CD4-positive, alpha-beta memory T cell (primary cell): Measurements from ENCODE around the gene LIPK. TPM values are rescaled to one million over a fixed set of nuclear protein-coding genes. Genes with fewer than 3 reads are reported as not detected.

Experiments
- CTCF ChIA-PET: fragments of 350-600 bp; sonication (Branson Sonifier 250); formaldehyde crosslinking; loops from one replicate; lab custom pipeline; 2021; ENCODE audit warnings: inconsistent platforms; ENCODE audit not compliant: partially characterized antibody; lab: Charles Lee
- POLR2A ChIA-PET: fragments of 350-600 bp; sonication (Branson Sonifier 250); formaldehyde crosslinking; loops from one replicate; lab custom pipeline; 2021; ENCODE audit not compliant: partially characterized antibody; lab: Charles Lee
- DNase-seq, 5 donors: peaks; one replicate each; pipeline versions ENCODE4 v3.0.0 to v3.0.0-alpha.2; 2020 to 2022; ENCODE audit warnings: mixed read lengths in 1 of 5
- H3K27ac ChIP-seq: one replicate; pipeline ENCODE4 v1.7.0; 2013; ENCODE audit warnings: low read depth, low read length
- H3K27me3 ChIP-seq: 2 replicates; pipeline ENCODE4 v1.7.0; 2013; ENCODE audit warnings: mild to moderate bottlenecking, low read length, moderate library complexity; ENCODE audit not compliant: insufficient read depth
- H3K36me3 ChIP-seq: 2 replicates; pipeline ENCODE4 v1.7.0; 2013; ENCODE audit warnings: mild to moderate bottlenecking, low read length, moderate library complexity; ENCODE audit not compliant: insufficient read depth
- H3K4me1 ChIP-seq: 2 replicates; pipeline ENCODE4 v1.7.0; 2013; ENCODE audit warnings: mild to moderate bottlenecking, low read length, moderate library complexity; ENCODE audit not compliant: insufficient read depth
- H3K4me3 ChIP-seq, 2 donors: one replicate each; pipeline ENCODE4 v1.7.0; 2013; ENCODE audit warnings: low read length in 2 of 2, mild to moderate bottlenecking in 1 of 2
- H3K9me3 ChIP-seq, 2 donors: one replicate each; pipeline ENCODE4 v1.7.0; 2013; ENCODE audit warnings: low read length in 2 of 2, control low read depth in 1 of 2; ENCODE audit not compliant: control insufficient read depth in 1 of 2
- H3K27ac Mint-ChIP-seq, 7 donors: one replicate each; pipeline ENCODE4 v1.8.0; 2020 to 2021; ENCODE audit warnings: mixed read lengths in 7 of 7, mild to moderate bottlenecking in 6 of 7, inconsistent platforms in 3 of 7, moderate library complexity in 3 of 7
- H3K27me3 Mint-ChIP-seq, 2 donors: one replicate each; pipeline ENCODE4 v1.8.0; 2020 to 2021; ENCODE audit warnings: mixed read lengths in 2 of 2
- H3K36me3 Mint-ChIP-seq, 2 donors: one replicate each; pipeline ENCODE4 v1.8.0; 2020 to 2021; ENCODE audit warnings: mixed read lengths in 2 of 2, inconsistent platforms in 1 of 2, mild to moderate bottlenecking in 1 of 2
- H3K4me1 Mint-ChIP-seq, 4 donors: one replicate each; pipeline ENCODE4 v1.8.0; 2020 to 2021; ENCODE audit warnings: mixed read lengths in 4 of 4, mild to moderate bottlenecking in 1 of 4
- H3K4me3 Mint-ChIP-seq, 8 donors: one replicate each; pipeline ENCODE4 v1.8.0; 2020 to 2021; ENCODE audit warnings: mixed read lengths in 8 of 8, mild to moderate bottlenecking in 7 of 8, moderate library complexity in 6 of 8, inconsistent platforms in 3 of 8
- H3K9me3 Mint-ChIP-seq, 8 donors: one replicate each; pipeline ENCODE4 v1.8.0; 2020 to 2021; ENCODE audit warnings: mixed read lengths in 8 of 8, mild to moderate bottlenecking in 5 of 8, inconsistent platforms in 3 of 8, moderate library complexity in 1 of 8
- intact Hi-C: fragments of 100-400 bp; cut with micrococcal nuclease; formaldehyde crosslinking; loops from one replicate; pipeline ENCODE4 v1.15.1; 2023
- polyA plus RNA-seq, 2 donors: library from polyadenylated mRNA; unstranded; fragments of 300-500 nt; fragmentation: Illumina TruSeq; gene quantifications; one replicate each; pipeline ENCODE4 v1.2.3, GENCODE V29; 2021
- total RNA-seq, 2 experiments: library from RNA; stranded (reverse); gene quantifications; one replicate each; pipeline ENCODE4 v1.2.3, GENCODE V29; 2021

LIPK gene
- total and polyA plus RNA-seq, 4 experiments from 2014 or later: not detected

DNA sequence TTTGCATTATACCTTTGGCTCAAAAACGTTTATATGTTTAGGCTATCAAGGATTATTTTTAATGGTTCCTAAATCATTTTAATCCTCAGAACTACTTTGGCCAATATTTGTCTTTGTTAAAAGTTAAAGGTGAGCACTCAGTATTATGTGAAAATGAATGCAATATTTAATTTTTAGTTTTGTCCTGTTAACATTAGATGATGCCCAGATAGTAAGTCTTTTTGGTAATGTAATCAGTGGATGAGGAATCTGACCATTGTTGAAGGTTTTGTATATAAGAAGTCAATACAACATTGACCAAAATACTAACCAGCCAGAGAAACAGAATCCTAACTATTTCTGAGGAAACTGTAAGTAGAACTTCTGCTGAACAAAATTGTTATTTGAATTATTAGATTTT is 41.9 kb upstream of the LIPK start, which contains the start of gene LIPF:
Gene LIPF (plus strand): TSS at position 301 of the 400 bp plus-strand sequence. CDS start 2,856 bp downstream, outside the sequence.
- Histone ChIP-seq H3K4me3 (no peak within 1 kb of the TSS), H3K9me3 (no peaks in the 10 kb centered on the region), H3K36me3 (no peaks in the 10 kb centered on the region), H3K27ac (no peak within 1 kb of the TSS), H3K4me1 (no peaks in the 10 kb centered on the region), H3K27me3 (no peaks in the 10 kb centered on the region)
- no peak within 1 kb of the TSS for H3K4me3 Mint-ChIP-seq
- H3K36me3 Mint-ChIP-seq: no peaks in the 10 kb centered on the region
- DNase-seq: no peak
- intact Hi-C loops: no loop called here
- H3K4me1 Mint-ChIP-seq: no peaks in the 10 kb centered on the region
- peaks cover 0 to 4% (median 0%) of the 10 kb centered on the region in 8 donors for H3K9me3 Mint-ChIP-seq
- peaks cover 0 to 1% of the 10 kb centered on the region in 2 donors for H3K27me3 Mint-ChIP-seq
- POLR2A ChIA-PET: no interaction called here
- H3K27ac Mint-ChIP-seq: no peak within 1 kb of the TSS
- CTCF ChIA-PET: no interaction called here

DNA sequence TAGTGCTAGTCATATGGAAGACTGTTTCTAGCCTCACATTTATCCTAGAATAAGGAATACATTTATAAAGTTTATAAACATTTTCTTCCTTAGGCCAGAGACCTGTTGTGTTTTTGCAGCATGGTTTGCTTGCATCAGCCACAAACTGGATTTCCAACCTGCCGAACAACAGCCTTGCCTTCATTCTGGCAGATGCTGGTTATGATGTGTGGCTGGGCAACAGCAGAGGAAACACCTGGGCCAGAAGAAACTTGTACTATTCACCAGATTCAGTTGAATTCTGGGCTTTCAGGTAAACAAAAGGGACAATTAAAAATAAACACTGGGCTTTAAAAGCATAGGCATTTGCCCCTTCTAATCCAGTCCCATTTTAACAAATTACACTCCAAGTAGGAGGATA is 37.6 kb upstream of the LIPK start:
- H3K36me3 Mint-ChIP-seq: no peaks in the 10 kb centered on the region
- H3K4me1 Mint-ChIP-seq: peaks cover 0 to 5% (median 2%) of the 10 kb centered on the region in 4 donors
- H3K4me1 ChIP-seq: no peaks in the 10 kb centered on the region
- H3K27ac ChIP-seq: no peak overlapping the region
- H3K27me3 Mint-ChIP-seq: peaks cover 0 to 1% of the 10 kb centered on the region in 2 donors
- H3K4me3 Mint-ChIP-seq: no peak overlapping the region
- intact Hi-C loops: no loop called here
- no peak overlapping the region for H3K4me3 ChIP-seq
- no peak for DNase-seq
- H3K9me3 Mint-ChIP-seq: no peaks in the 10 kb centered on the region
- no peaks in the 10 kb centered on the region for H3K36me3 ChIP-seq
- CTCF ChIA-PET: no interaction called here
- no peak overlapping the region for H3K27ac Mint-ChIP-seq
- no peaks in the 10 kb centered on the region for H3K9me3 ChIP-seq
- POLR2A ChIA-PET: no interaction called here
- H3K27me3 ChIP-seq: no peaks in the 10 kb centered on the region

DNA sequence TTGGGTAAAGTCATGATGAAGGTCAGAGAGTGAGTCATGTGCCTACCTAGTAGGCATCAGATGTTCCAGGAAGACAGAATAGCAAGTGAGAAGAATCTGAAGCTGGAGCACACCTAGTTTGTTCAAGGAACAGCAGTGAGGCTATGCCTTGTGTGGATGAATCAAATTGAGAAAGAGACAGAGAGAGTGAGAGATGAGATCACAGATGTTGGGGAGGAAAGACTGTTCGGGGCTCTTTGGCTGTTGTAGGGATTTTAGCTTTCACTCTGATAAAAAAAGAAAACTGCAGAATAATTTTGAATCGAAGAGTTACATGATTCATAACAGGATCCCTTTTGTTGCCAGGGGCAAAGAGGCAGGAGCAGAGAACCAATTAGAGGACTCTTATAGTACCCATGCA is 35.6 kb upstream of the LIPK start:
- no peak overlapping the region for H3K27ac Mint-ChIP-seq
- intact Hi-C loops: no loop called here
- POLR2A ChIA-PET: no interaction called here
- no peaks in the 10 kb centered on the region for H3K9me3 ChIP-seq
- DNase-seq: no peak
- no peaks in the 10 kb centered on the region for H3K27me3 ChIP-seq
- H3K27me3 Mint-ChIP-seq: peaks cover 0 to 1% of the 10 kb centered on the region in 2 donors
- no peak overlapping the region for H3K27ac ChIP-seq
- H3K4me1 ChIP-seq: no peaks in the 10 kb centered on the region
- H3K4me3 Mint-ChIP-seq: no peak overlapping the region
- CTCF ChIA-PET: no interaction called here
- H3K4me3 ChIP-seq: no peak overlapping the region
- H3K36me3 ChIP-seq: no peaks in the 10 kb centered on the region
- no peaks in the 10 kb centered on the region for H3K9me3 Mint-ChIP-seq
- H3K4me1 Mint-ChIP-seq: peaks cover 0 to 5% (median 2%) of the 10 kb centered on the region in 4 donors
- H3K36me3 Mint-ChIP-seq: no peaks in the 10 kb centered on the region

DNA sequence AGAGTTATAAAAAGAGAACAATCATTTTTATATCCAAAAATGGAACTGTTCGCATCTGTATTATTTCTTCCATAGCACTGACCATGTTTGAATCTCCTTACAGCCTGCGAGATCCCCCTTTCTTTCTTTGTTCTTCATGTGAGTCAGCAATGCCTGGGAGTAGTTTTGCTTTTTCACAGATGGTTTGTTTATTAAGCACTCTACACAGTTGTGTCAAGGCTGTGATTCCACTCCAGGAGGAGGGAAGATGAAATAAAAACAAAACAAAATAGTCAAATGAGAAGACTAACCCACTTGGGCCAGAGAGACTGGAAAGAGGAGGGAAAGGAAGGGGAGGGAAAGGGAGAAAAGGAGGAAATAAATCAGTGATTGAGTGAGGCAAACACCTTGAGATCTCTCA is 34.0 kb upstream of the LIPK start:
- no peak for DNase-seq
- no peaks in the 10 kb centered on the region for H3K36me3 ChIP-seq
- H3K4me3 Mint-ChIP-seq: no peak overlapping the region
- intact Hi-C loops: no loop called here
- no peaks in the 10 kb centered on the region for H3K36me3 Mint-ChIP-seq
- H3K27me3 ChIP-seq: no peaks in the 10 kb centered on the region
- H3K27ac ChIP-seq: no peak overlapping the region
- H3K27me3 Mint-ChIP-seq: peaks cover under 1 to 1% of the 10 kb centered on the region in 2 donors
- H3K9me3 Mint-ChIP-seq: no peaks in the 10 kb centered on the region
- POLR2A ChIA-PET: no interaction called here
- CTCF ChIA-PET: no interaction called here
- no peak overlapping the region for H3K27ac Mint-ChIP-seq
- peaks cover 0 to 5% (median 2%) of the 10 kb centered on the region in 4 donors for H3K4me1 Mint-ChIP-seq
- no peak overlapping the region for H3K4me3 ChIP-seq
- H3K9me3 ChIP-seq: no peaks in the 10 kb centered on the region
- no peaks in the 10 kb centered on the region for H3K4me1 ChIP-seq

DNA sequence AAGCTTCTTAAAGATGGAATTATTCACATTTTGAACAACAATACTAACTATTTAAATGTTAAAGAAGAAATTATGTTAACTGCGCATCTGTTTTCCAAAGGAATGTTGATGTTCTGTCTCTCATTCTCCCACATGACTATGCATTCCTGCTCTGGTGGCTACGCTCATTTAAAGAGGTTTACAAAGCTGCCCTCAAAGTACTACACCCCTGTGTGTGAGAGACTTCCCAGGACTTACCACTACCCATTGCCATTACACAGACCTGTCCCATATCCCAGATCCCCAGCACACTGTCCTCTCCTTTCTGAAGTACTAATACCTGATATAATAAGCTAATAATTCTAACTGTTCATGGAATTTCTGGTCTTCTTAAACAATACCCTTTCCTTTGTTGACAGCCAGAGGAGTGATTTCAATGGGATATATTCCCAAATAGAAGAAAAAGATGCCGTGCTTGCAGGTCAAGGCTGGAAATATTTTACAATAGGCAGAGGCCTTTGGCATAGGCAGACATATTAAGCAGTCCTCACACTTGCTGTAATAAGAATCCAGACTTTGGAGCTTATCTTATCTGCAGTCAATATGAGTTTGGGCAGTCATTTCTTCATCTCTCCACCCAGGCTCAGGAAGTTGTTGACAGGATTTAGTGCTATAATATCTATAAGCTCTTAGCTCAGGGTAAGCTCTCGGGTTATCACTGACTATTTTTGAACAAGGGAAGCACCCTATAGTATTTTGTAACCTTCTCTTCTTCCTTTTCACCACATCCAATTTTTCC is 29.6 kb upstream of the LIPK start:
- DNase-seq: no peak
- Mint-ChIP-seq H3K27ac (no peak overlapping the region), H3K4me1 (no peaks in the 10 kb centered on the region), H3K4me3 (no peak overlapping the region), H3K9me3 (no peaks in the 10 kb centered on the region), H3K36me3 (no peaks in the 10 kb centered on the region), H3K27me3 (peaks cover 4 to 6% of the 10 kb centered on the region in 2 donors)
- Histone ChIP-seq H3K36me3 (no peaks in the 10 kb centered on the region), H3K9me3 (no peaks in the 10 kb centered on the region), H3K4me3 (no peak overlapping the region), H3K4me1 (no peaks in the 10 kb centered on the region), H3K27me3 (no peaks in the 10 kb centered on the region), H3K27ac (no peak overlapping the region)
- intact Hi-C loops: no loop called here
- POLR2A ChIA-PET: no interaction called here
- CTCF ChIA-PET: interaction anchor here (0.8 to 1.2 kb wide), 2 partner anchors 13 to 133 kb away, joined by 3 read pairs; no protein-coding TSS in a partner anchor

DNA sequence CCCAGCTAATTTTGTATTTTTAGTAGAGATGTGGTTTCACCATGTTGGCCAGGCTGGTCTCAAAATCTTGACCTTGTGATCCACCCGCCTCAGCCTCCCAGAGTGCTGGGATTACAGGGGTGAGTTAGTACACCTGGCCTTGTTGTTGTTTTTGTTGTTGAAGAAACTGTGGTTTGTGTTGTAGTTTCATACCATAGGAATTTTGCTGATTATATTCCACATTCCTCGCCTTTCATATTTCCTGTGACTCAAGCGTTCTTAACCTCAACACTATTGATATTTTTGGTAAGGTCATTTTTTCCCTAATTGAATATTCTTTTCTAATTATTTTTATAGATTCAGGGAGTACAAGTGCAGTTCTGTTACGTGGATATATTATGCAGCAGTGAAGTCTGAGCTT is 25.1 kb upstream of the LIPK start:
- Histone ChIP-seq H3K4me3 (no peak overlapping the region), H3K27me3 (no peaks in the 10 kb centered on the region), H3K36me3 (no peaks in the 10 kb centered on the region), H3K4me1 (no peaks in the 10 kb centered on the region), H3K27ac (no peak overlapping the region), H3K9me3 (no peaks in the 10 kb centered on the region)
- CTCF ChIA-PET: no interaction called here
- H3K4me1 Mint-ChIP-seq: no peaks in the 10 kb centered on the region
- H3K9me3 Mint-ChIP-seq: no peaks in the 10 kb centered on the region
- H3K36me3 Mint-ChIP-seq: no peaks in the 10 kb centered on the region
- no peak overlapping the region for H3K27ac Mint-ChIP-seq
- POLR2A ChIA-PET: no interaction called here
- H3K27me3 Mint-ChIP-seq: peaks cover 7 to 8% of the 10 kb centered on the region in 2 donors
- no peak for DNase-seq
- intact Hi-C loops: loop anchor here (10.0 kb wide), 2 partner anchors 116 to 816 kb away; partner anchors contain the start of genes KLLN and PTEN
- no peak overlapping the region for H3K4me3 Mint-ChIP-seq

DNA sequence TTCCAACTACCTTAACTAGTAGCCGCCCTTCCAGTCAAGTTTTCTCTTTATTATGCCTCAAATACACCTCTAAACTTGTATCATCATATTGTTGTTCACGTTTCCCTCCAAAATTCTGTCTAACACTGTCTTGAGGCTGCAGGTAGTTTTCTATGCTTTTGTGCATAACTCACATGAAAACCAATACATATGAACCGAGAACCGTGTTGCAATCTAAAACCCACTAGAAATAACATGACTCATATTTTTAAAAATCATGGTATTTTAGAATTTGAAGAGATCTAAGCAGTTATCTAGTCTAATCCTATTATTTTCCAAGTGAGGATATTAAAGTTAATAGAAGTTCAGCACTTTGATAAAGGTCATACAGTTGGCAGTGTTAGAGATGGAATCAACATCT is 23.6 kb upstream of the LIPK start:
- CTCF ChIA-PET: interaction anchor here (1.6 kb wide), 1 partner anchor 250 kb away, joined by 5 read pairs; no protein-coding TSS in a partner anchor
- H3K4me3 Mint-ChIP-seq: no peak overlapping the region

More for the DNA sequence above, 23.6 kb upstream of the LIPK start:
- Histone ChIP-seq H3K36me3 (no peaks in the 10 kb centered on the region), H3K9me3 (no peaks in the 10 kb centered on the region), H3K27ac (no peak overlapping the region), H3K27me3 (no peaks in the 10 kb centered on the region), H3K4me1 (no peaks in the 10 kb centered on the region), H3K4me3 (no peak overlapping the region)
- no peaks in the 10 kb centered on the region for H3K4me1 Mint-ChIP-seq
- peaks cover 5 to 8% of the 10 kb centered on the region in 2 donors for H3K27me3 Mint-ChIP-seq
- H3K36me3 Mint-ChIP-seq: no peaks in the 10 kb centered on the region
- DNase-seq: no peak
- intact Hi-C loops: loop anchor here (10.0 kb wide), 2 partner anchors 118 to 818 kb away; partner anchors contain the start of genes KLLN and PTEN
- no peak overlapping the region for H3K27ac Mint-ChIP-seq
- POLR2A ChIA-PET: no interaction called here
- no peaks in the 10 kb centered on the region for H3K9me3 Mint-ChIP-seq
